Frontal cortex (tissue), 4 donors: ENCODE measurements around the gene CPNE5. TPM values are rescaled to one million over a fixed set of nuclear protein-coding genes. Genes with fewer than 3 reads are reported as not detected.

Source experiments
- DNase-seq, 2 donors: peaks; one replicate each; pipeline ENCODE4 v3.0.0; 2012; ENCODE audit warnings: low spot score in 2 of 2
- FAIRE-seq: peaks from 2 replicates; lab custom pipeline; 2012; peaks lifted over from hg19 to GRCh38; lab: Jason Lieb, UNC
- total RNA-seq: library from RNA; depleted of rRNA; stranded (reverse); fragments of >200 nt; gene quantifications from one replicate; pipeline ENCODE4 v1.2.3, GENCODE V29; 2014
- donor health status: control.
- donor health status: control.
- donor health status: control.

CPNE5 gene
- total RNA-seq, 1 donor from 2014 or later = 12.6 TPM

- no peak for FAIRE-seq
- no peak for DNase-seq
Observed at GRCh38 chr6:36837022-36837339, 2.3 kb downstream of the CPNE5 start.

DNA sequence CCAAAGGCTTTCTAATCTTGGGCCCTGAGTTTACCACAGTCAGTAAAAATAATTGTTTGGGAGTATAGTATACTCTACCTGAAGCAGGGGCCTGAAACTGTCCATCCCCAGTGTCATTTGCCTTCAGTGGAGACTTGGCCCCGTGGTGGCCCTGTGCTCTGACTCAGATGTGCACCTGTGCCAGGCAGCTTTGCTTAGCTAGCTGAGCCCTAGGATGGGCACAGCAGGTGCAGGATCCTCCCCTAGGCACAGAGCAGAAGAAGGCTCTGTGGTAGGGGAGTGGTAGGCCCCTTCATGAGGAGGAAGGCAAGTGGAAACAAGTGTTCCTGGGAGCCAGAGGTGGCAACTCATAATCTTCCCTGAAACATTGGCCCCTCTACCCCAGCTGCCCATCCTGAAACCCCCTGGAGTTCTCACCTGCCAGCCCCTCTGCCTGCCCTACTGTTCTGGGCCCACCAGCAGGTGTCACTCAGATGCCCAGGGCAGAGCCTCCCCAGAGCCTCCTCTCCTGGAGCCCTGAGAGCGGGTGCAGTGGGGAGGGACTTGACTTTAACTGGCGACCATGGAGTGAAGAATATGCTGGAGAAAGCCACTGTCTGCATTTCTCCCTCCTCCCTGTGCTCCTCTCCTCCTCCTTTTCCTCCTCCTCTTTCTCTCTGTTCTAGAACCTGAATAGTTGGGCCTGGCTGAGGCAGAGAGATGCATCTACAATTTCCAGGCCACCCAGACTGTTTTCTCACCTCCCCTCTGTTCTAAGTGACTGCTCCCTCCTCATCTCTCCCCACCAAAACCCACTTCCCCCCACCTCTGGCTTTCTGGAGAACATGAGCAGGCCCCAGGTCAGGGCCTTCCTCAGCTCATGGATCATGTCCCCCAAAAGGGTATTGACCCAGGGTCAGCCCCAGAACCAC is 2.9 kb downstream of the CPNE5 start:
- no peak for FAIRE-seq
- DNase-seq = no peak

- FAIRE-seq = no peak
- no peak for DNase-seq
Observed at GRCh38 chr6:36834576-36835341, 4.5 kb downstream of the CPNE5 start.

- FAIRE-seq (no peak), DNase-seq (no peak)
Observed at GRCh38 chr6:36833182-36833789, 6.0 kb downstream of the CPNE5 start.

- no peak for DNase-seq
- FAIRE-seq = no peak
Observed at GRCh38 chr6:36832313-36832712, 6.9 kb downstream of the CPNE5 start.

GRCh38 chr6:36830577-36830976 is 8.7 kb downstream of the CPNE5 start:
- FAIRE-seq (no peak), DNase-seq (no peak)

DNA sequence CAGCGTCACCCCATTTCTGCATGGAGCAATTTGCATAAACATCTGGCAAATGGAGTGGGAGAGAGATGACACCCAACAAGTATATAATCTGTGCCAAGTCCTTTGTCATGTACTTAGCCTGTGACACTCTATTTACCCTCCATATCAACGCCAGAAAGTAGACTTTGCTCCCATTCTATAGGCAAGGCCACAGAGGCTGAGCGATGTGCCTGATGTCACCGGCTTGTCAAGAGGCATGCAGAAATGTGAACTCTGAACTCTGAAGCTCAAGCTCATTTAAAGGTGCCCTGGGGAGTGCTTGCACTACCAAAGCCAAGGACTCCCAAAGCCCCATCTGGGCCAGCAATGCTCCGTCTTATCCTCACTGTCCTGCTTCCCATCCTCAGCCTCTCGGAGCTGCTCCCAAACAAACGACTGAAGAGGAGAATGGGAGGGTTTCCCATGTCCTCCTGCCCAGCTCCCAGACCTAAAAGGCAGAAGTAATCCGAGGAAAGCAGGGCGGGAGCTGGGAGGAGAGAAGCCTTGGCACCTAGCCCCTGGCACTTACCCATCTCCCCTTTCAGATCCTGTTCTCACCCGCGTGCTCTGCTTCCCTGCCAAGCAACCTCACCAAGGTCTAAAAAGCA is 9.2 kb downstream of the CPNE5 start:
- DNase-seq (peak in 1 of 2 donors; percentile 38), FAIRE-seq (no peak)

DNA sequence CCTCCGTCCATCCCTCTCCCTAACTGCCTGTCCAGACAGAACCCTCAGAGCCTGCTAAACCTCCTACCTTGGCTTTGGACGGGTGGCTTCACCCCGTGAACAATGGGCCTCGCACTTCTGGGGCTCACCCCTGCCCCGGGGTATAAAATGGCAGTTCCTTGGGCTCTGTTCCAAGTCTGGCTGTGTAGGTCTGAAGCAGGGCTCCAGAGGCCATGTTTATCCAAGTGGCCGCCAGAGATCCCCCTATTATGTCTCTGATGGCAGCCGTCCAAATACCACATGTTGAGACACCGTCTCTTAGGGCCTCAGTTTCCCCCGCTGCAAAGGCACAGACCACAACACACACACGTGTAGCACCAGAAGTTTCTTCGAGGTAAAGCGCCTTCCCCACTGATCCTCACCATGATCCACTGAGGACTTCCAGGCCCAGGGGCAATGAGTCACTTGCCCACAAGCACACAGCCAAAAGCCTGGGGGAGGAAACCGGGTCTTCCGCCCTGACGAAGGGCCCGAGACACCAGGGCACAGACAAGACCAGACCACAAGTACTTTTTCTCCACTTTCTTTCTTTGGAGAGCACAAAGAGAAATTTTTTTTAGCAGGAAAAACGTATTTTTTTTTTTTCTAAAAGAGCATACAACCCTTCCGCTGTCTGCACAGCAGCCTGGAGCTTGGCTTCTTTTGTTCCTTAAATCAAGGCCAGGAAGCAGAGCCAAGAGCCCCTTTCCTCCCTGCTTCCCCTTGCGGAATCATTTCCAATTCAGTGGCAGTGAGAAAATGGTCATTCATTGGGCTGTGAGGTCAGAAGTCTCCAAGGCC is 11.8 kb downstream of the CPNE5 start:
- FAIRE-seq (no peak), DNase-seq (peak in 1 of 2 donors; percentile 49)

- DNase-seq (no peak), FAIRE-seq (no peak)
Observed at GRCh38 chr6:36826520-36827227, 12.6 kb downstream of the CPNE5 start.

- FAIRE-seq (no peak), DNase-seq (no peak)
Observed at GRCh38 chr6:36825994-36826393, 13.2 kb downstream of the CPNE5 start.

- FAIRE-seq (no peak), DNase-seq (no peak)
Observed at GRCh38 chr6:36825452-36825851, 13.8 kb downstream of the CPNE5 start.

DNA sequence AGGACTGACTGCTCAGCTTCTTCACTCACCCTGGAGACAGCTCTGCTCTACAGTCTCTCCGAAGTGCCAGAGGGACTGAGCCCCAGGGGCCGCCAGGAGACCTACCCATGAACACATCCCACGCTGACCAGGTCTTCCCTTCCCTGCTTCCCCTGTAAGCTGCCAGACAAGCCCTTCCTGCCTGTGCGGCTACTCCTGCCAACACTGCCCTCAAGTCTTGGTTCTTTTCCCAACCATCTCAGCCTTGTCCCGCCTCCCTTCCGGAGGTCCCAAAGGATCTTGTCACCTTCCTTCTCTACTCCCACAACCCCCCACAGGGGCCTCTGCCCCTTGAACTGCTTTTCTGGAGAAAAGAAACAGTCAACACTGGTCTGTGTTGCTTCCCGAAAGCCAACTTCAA is 15.0 kb downstream of the CPNE5 start:
- FAIRE-seq (no peak), DNase-seq (no peak)

DNA sequence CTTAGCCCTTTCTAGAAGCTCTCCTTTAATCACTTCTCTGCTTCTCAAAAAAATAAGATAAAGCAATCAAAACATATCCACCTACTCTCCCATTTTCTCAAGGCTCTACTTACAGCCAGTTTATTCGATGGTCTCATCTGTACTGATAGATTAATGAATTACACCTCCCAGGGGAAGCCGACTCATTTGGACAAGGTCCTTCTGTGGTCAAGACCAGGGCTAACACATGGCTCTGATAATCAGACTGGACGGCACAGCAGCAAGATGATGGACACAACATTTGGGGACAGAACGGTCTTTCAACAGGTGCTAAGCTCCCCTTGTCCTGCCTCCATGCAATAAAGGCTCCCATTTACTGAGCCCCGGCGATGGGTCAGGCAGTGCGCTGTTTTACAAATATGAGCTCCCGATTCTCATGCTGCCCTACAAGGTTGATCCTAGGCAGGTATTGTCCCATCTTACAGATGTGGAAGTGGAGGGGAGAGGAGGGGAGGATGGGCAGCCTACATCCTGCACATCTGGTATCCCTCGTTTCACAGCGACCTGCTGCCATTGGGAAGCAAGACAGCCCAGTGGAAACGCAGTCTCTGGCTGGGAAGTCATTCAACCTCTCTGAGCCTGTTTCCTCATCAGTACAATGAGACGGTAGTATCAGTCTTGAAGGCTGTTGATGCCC is 15.7 kb downstream of the CPNE5 start:
- DNase-seq = no peak
- FAIRE-seq = no peak

DNA sequence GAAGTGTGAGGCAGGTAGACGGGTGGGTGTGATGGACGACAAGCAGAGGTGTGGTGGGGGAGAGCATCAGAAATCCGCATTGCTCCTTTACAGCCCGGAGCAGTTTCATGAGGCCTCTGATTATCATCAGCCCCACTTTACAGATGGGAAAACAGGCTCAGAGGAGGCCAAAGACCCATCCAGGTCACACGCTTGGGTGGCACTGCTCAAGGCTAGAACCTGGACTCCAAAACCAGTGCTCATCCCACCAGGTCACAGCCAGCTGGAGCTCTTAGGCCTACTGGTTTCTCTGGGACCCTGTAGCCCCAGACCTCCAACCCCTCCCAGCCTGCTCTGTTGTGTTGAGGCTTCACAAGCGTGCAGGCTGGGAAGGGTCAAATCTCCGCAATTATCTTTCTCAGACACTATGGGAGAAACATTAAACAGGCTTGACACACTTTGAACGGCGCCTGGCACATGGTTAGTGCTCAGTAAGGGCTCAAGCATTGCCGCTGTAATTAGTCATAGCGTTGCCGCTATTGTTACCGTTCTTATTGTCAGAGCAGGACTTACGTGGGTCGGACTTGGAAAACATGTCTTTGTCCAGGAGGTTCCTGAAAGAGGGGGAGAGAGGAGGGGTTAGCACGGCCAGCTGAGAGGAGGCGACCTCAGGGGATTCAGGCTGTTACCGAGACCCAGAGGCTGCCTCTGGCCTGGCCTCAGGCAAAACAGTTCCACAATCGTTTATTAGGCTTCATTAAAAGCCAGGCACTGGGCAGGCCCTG is 16.6 kb downstream of the CPNE5 start:
- no peak for DNase-seq
- no peak for FAIRE-seq

DNA sequence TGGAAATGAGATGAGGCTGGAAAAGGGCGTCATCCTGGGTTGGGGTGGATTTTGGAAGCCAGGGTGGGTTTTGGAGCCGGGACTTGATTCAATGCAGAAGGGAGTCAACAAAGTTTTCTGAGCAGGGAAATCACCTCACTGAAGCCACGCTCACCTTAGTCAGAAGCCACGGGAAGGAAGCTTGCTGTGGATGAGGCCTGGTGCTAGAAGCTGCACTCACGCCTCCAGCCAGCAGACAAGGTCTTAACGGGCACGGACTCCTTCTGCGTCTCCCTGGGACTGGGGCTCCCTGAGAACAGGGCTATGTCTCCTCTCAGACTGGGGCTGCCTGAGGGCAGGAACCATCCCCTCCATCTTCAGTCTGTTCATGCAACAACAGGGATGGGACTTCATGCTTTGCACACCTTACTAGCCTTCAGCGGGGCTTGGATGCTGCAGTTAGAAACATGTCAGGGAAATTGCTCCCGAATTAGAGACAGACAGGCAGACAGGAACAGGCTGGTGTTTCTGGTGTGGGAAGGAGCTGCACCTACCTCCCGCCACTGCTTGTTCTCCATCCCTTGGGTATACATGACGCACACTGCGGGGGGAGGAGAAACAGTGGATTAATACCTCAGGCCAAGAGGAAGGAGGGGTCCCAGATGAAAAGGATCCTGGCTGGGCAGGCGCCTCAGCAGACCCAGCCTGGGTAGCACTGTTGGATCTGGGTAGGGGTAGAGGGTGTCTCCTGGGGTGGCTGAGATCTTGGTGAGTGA is 17.5 kb downstream of the CPNE5 start:
- no peak for FAIRE-seq

DNA sequence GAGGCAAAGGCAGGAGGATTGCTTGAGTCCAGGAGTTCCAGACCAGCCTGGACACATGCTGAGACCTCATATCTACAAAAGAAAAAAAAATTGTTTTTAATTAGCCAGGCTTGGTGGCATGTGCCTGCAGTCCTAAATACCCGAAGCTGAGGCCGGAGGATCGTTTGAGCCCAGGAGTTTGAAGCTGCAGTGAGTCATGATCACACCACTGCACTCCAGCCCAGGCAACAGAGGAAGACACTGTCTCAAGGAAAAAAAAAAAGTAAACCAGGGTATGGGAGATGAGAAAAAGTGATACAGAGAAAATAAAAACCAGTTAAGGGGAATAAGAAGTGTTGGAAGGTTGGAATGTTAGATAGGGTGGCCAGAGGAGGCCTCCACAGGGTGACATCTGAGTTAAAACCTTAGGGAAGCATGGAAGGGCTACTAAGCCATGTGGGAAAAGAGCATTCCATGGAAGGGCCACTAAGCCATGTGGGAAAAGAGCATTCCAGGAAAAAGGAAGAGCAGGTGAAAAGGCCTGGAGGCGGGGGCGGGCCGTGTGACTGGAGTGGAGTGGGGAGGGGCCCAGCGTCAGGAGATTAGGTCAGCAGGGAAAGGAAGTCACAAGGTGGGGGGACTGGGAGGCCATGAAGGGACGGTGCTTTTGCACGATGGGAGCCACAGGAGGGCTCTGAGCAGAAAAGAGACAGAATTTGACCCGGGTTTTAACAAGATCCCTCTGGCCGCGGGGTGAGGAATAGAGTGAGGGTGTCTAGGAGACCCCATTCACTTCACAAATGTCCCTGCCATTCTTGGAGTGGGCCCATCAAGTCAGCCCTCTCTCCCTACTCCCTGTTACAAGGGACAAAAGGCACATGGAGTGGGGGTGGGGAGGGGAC is 18.3 kb downstream of the CPNE5 start:
- FAIRE-seq (no peak), DNase-seq (no peak)

More for the DNA sequence above, 17.5 kb downstream of the CPNE5 start:
- DNase-seq = no peak
